Progenitor cell of endocrine pancreas (in vitro differentiated cells): ENCODE data around the gene LRMDA. TPM values are rescaled to one million over a fixed set of nuclear protein-coding genes. Genes with fewer than 3 reads are reported as not detected.

Source experiments
- DNase-seq: peaks from one replicate; pipeline ENCODE4 v3.0.0; 2021; ENCODE audit warnings: low spot score; ENCODE audit not compliant: unreplicated experiment
- H3K27ac Mint-ChIP-seq: 2 replicates; pipeline ENCODE4 v1.8.0; 2021; ENCODE audit warnings: mild to moderate bottlenecking, moderate library complexity, mixed read lengths
- H3K27me3 Mint-ChIP-seq: 2 replicates; pipeline ENCODE4 v1.8.0; 2021; ENCODE audit warnings: mixed read lengths
- H3K36me3 Mint-ChIP-seq: 2 replicates; pipeline ENCODE4 v1.8.0; 2022; ENCODE audit warnings: mixed read lengths; ENCODE audit not compliant: insufficient read depth
- H3K4me1 Mint-ChIP-seq: 2 replicates; pipeline ENCODE4 v1.8.0; 2021; ENCODE audit warnings: low read depth, mixed read lengths
- H3K4me3 Mint-ChIP-seq: 2 replicates; pipeline ENCODE4 v1.8.0; 2021; ENCODE audit warnings: low read depth, mild to moderate bottlenecking, moderate library complexity, mixed read lengths
- H3K9me3 Mint-ChIP-seq: 2 replicates; pipeline ENCODE4 v1.8.0; 2021; ENCODE audit warnings: low read depth, mixed read lengths
- CTCF ChIP-seq: fragments of 200-600 bp; sonication (generic); IDR thresholded peaks from one replicate; pipeline ENCODE4 v1.5.0; 2021; ENCODE audit warnings: antibody characterized with exemption, mild to moderate bottlenecking; ENCODE audit not compliant: unreplicated experiment
- total RNA-seq: library from RNA; stranded (reverse); gene quantifications from 2 replicates; pipeline ENCODE4 v1.2.1, GENCODE V29; 2021

The LRMDA gene
- total RNA-seq, 1 donor from 2014 or later = 6.5 TPM

- H3K9me3 Mint-ChIP-seq = peaks cover 7% of the 10 kb centered on the region
- H3K27me3 Mint-ChIP-seq = no peaks in the 10 kb centered on the region
- peaks cover 2% of the 10 kb centered on the region for H3K36me3 Mint-ChIP-seq
- no peak overlapping the region for H3K27ac Mint-ChIP-seq
- H3K4me3 Mint-ChIP-seq = no peak overlapping the region
- H3K4me1 Mint-ChIP-seq = peaks cover 18% of the 10 kb centered on the region
- TF ChIP-seq CTCF = no peak
- DNase-seq = no peak
Observed at GRCh38 chr10:76086170-76086760, 654.8 kb downstream of the LRMDA start.

- Mint-ChIP-seq H3K4me3 (no peak overlapping the region), H3K27ac (no peak overlapping the region), H3K4me1 (peaks cover 19% of the 10 kb centered on the region), H3K27me3 (no peaks in the 10 kb centered on the region), H3K36me3 (peaks cover 2% of the 10 kb centered on the region), H3K9me3 (peaks cover 7% of the 10 kb centered on the region)
- DNase-seq = no peak
- peak; percentile 52 for TF ChIP-seq CTCF
Observed at GRCh38 chr10:76086761-76087639, 655.6 kb downstream of the LRMDA start.

GRCh38 chr10:76088008-76088407 lies 656.6 kb downstream of the LRMDA start:
- peaks cover 24% of the 10 kb centered on the region for H3K4me1 Mint-ChIP-seq
- H3K27me3 Mint-ChIP-seq = no peaks in the 10 kb centered on the region
- H3K36me3 Mint-ChIP-seq = peaks cover 2% of the 10 kb centered on the region
- TF ChIP-seq CTCF = no peak
- H3K27ac Mint-ChIP-seq = no peak overlapping the region
- H3K4me3 Mint-ChIP-seq = no peak overlapping the region
- peaks cover 7% of the 10 kb centered on the region for H3K9me3 Mint-ChIP-seq
- DNase-seq = no peak

GRCh38 chr10:76088980-76089379 lies 657.6 kb downstream of the LRMDA start:
- Mint-ChIP-seq H3K27ac (no peak overlapping the region), H3K4me1 (peaks cover 26% of the 10 kb centered on the region), H3K27me3 (no peaks in the 10 kb centered on the region), H3K4me3 (no peak overlapping the region), H3K9me3 (peaks cover 12% of the 10 kb centered on the region), H3K36me3 (peaks cover 4% of the 10 kb centered on the region)
- no peak for TF ChIP-seq CTCF
- no peak for DNase-seq

- Mint-ChIP-seq H3K27ac (peak overlapping the region; percentile 41), H3K4me3 (no peak overlapping the region), H3K4me1 (peaks cover 26% of the 10 kb centered on the region), H3K36me3 (peaks cover 4% of the 10 kb centered on the region), H3K27me3 (no peaks in the 10 kb centered on the region), H3K9me3 (peaks cover 12% of the 10 kb centered on the region)
- no peak for DNase-seq
- no peak for TF ChIP-seq CTCF
Observed at GRCh38 chr10:76089556-76090180, 658.2 kb downstream of the LRMDA start.
